ENCODE data around the gene NALCN. TPM values are rescaled to one million over a fixed set of nuclear protein-coding genes. Genes with fewer than 3 reads are reported as not detected.

NALCN gene
- total RNA-seq, 1 donor from 2014 or later = 1.1 TPM

GRCh38 chr13:101434486-101434885 is 18.2 kb upstream of the NALCN start:
- Mint-ChIP-seq H3K9me3 (ENCODE audit: unreplicated experiment) (no peaks in the 10 kb centered on the region), H3K27me3 (ENCODE audit: low read depth, unreplicated experiment) (no peaks in the 10 kb centered on the region), H3K4me1 (ENCODE audit: low read depth, unreplicated experiment) (peaks cover 12% of the 10 kb centered on the region), H3K27ac (ENCODE audit: unreplicated experiment) (no peak overlapping the region), H3K4me3 (ENCODE audit: unreplicated experiment) (no peak overlapping the region), H3K36me3 (ENCODE audit: low read depth, unreplicated experiment) (no peaks in the 10 kb centered on the region)
- TF ChIP-seq EZH2 (IDR thresholded peaks at IDR 0.05; ENCODE audit: insufficient read depth, low read length) = no peak
- TF ChIP-seq, protein P1, sequence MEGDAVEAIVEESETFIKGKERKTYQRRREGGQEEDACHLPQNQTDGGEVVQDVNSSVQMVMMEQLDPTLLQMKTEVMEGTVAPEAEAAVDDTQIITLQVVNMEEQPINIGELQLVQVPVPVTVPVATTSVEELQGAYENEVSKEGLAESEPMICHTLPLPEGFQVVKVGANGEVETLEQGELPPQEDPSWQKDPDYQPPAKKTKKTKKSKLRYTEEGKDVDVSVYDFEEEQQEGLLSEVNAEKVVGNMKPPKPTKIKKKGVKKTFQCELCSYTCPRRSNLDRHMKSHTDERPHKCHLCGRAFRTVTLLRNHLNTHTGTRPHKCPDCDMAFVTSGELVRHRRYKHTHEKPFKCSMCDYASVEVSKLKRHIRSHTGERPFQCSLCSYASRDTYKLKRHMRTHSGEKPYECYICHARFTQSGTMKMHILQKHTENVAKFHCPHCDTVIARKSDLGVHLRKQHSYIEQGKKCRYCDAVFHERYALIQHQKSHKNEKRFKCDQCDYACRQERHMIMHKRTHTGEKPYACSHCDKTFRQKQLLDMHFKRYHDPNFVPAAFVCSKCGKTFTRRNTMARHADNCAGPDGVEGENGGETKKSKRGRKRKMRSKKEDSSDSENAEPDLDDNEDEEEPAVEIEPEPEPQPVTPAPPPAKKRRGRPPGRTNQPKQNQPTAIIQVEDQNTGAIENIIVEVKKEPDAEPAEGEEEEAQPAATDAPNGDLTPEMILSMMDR (IDR thresholded peaks at IDR 0.05; ENCODE audit: insufficient read depth, low read depth, low read length) = no peak
- H3K79me2 ChIP-seq (ENCODE audit: insufficient read depth, low read length) = no peaks in the 10 kb centered on the region
- no peaks in the 10 kb centered on the region for H3K9me3 ChIP-seq (ENCODE audit: insufficient read depth, low read depth, low read length)
- H3K27me3 ChIP-seq (ENCODE audit: insufficient read depth, low read length) = no peaks in the 10 kb centered on the region
- H3K9ac ChIP-seq (ENCODE audit: low read length) = no peak overlapping the region
- FAIRE-seq (no peak), DNase-seq (ENCODE audit: low read depth) (peak; percentile 77)
- no peaks in the 10 kb centered on the region for H4K20me1 ChIP-seq (ENCODE audit: insufficient read depth, low read length)
- no peak overlapping the region for H2AFZ ChIP-seq (ENCODE audit: low read depth, low read length)
- H3K4me2 ChIP-seq (ENCODE audit: low read length) = no peak overlapping the region
- no peak overlapping the region for H3K4me3 ChIP-seq (ENCODE audit: insufficient read depth, low read depth, low read length)
- H3K36me3 ChIP-seq (ENCODE audit: insufficient read depth, low read length) = no peaks in the 10 kb centered on the region
- no peak overlapping the region for H3K27ac ChIP-seq (ENCODE audit: low read depth, low read length)
- H3K4me1 ChIP-seq (ENCODE audit: insufficient read depth, low read length) = no peaks in the 10 kb centered on the region

GRCh38 chr13:101433895-101434294 is 17.6 kb upstream of the NALCN start:
- Mint-ChIP-seq H3K4me1 (ENCODE audit: low read depth, unreplicated experiment) (peaks cover 12% of the 10 kb centered on the region), H3K36me3 (ENCODE audit: low read depth, unreplicated experiment) (no peaks in the 10 kb centered on the region), H3K4me3 (ENCODE audit: unreplicated experiment) (no peak overlapping the region), H3K9me3 (ENCODE audit: unreplicated experiment) (no peaks in the 10 kb centered on the region), H3K27me3 (ENCODE audit: low read depth, unreplicated experiment) (no peaks in the 10 kb centered on the region), H3K27ac (ENCODE audit: unreplicated experiment) (no peak overlapping the region)
- Histone ChIP-seq H3K79me2 (ENCODE audit: insufficient read depth, low read length) (no peaks in the 10 kb centered on the region), H3K4me2 (ENCODE audit: low read length) (no peak overlapping the region), H3K4me3 (ENCODE audit: insufficient read depth, low read depth, low read length) (no peak overlapping the region), H3K9ac (ENCODE audit: low read length) (no peak overlapping the region), H3K36me3 (ENCODE audit: insufficient read depth, low read length) (no peaks in the 10 kb centered on the region), H3K27me3 (ENCODE audit: insufficient read depth, low read length) (no peaks in the 10 kb centered on the region), H4K20me1 (ENCODE audit: insufficient read depth, low read length) (no peaks in the 10 kb centered on the region), H3K27ac (ENCODE audit: low read depth, low read length) (no peak overlapping the region), H2AFZ (ENCODE audit: low read depth, low read length) (no peak overlapping the region), H3K4me1 (ENCODE audit: insufficient read depth, low read length) (no peaks in the 10 kb centered on the region), H3K9me3 (ENCODE audit: insufficient read depth, low read depth, low read length) (no peaks in the 10 kb centered on the region)
- TF ChIP-seq, protein P1 (IDR thresholded peaks at IDR 0.05; ENCODE audit: insufficient read depth, low read depth, low read length) = no peak
- TF ChIP-seq EZH2 (IDR thresholded peaks at IDR 0.05; ENCODE audit: insufficient read depth, low read length) = no peak
- DNase-seq (ENCODE audit: low read depth) (peak; percentile 45), FAIRE-seq (no peak)

DNA sequence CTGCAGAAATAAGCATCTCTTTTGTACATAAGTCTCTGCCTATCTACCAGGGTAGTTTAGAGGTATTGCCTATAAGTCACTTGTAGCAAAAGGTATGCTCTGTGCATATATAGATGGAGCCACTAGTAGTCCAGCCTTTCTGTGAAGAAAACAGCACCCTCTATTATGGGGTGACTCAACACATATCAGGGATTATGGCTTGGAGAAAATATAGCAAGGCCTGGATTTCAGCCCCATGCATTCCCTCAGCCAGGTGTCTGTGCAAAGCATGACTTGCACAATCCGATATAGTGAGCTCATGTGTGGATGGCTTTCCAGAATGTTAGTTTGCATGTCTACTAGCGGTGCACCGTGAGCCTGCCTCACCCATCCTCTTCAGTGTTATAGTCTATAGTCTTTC is 13.4 kb upstream of the NALCN start:
- no peak overlapping the region for H3K4me3 ChIP-seq (ENCODE audit: insufficient read depth, low read depth, low read length)
- Mint-ChIP-seq H3K9me3 (ENCODE audit: unreplicated experiment) (no peaks in the 10 kb centered on the region), H3K27me3 (ENCODE audit: low read depth, unreplicated experiment) (no peaks in the 10 kb centered on the region)

More for the DNA sequence above, 13.4 kb upstream of the NALCN start:
- Histone ChIP-seq H3K27me3 (ENCODE audit: insufficient read depth, low read length) (no peaks in the 10 kb centered on the region), H3K4me2 (ENCODE audit: low read length) (no peak overlapping the region), H3K9me3 (ENCODE audit: insufficient read depth, low read depth, low read length) (no peaks in the 10 kb centered on the region), H3K27ac (ENCODE audit: low read depth, low read length) (no peak overlapping the region), H2AFZ (ENCODE audit: low read depth, low read length) (no peak overlapping the region), H4K20me1 (ENCODE audit: insufficient read depth, low read length) (no peaks in the 10 kb centered on the region), H3K9ac (ENCODE audit: low read length) (no peak overlapping the region), H3K4me1 (ENCODE audit: insufficient read depth, low read length) (no peaks in the 10 kb centered on the region), H3K79me2 (ENCODE audit: insufficient read depth, low read length) (no peaks in the 10 kb centered on the region), H3K36me3 (ENCODE audit: insufficient read depth, low read length) (no peaks in the 10 kb centered on the region)
- Mint-ChIP-seq H3K36me3 (ENCODE audit: low read depth, unreplicated experiment) (no peaks in the 10 kb centered on the region), H3K4me3 (ENCODE audit: unreplicated experiment) (no peak overlapping the region), H3K27ac (ENCODE audit: unreplicated experiment) (no peak overlapping the region), H3K4me1 (ENCODE audit: low read depth, unreplicated experiment) (peaks cover 13% of the 10 kb centered on the region)
- FAIRE-seq (no peak), DNase-seq (ENCODE audit: low read depth) (no peak)
- TF ChIP-seq EZH2 (IDR thresholded peaks at IDR 0.05; ENCODE audit: insufficient read depth, low read length) = no peak
- TF ChIP-seq, protein P1 (IDR thresholded peaks at IDR 0.05; ENCODE audit: insufficient read depth, low read depth, low read length) = no peak

Data from astrocyte (in vitro differentiated cells and primary cell).